GM21619 (cell line): Measurements from ENCODE around the gene ETS2.
A peak's percentile ranks its signal among the peaks of the same experiment; 100 is the strongest.

Experiments
- ATAC-seq: cut with Tn5 transposase; IDR thresholded peaks from one replicate; pipeline ENCODE4 v1.9.1; 2021; ENCODE audit not compliant: unreplicated experiment

ETS2 gene

DNA sequence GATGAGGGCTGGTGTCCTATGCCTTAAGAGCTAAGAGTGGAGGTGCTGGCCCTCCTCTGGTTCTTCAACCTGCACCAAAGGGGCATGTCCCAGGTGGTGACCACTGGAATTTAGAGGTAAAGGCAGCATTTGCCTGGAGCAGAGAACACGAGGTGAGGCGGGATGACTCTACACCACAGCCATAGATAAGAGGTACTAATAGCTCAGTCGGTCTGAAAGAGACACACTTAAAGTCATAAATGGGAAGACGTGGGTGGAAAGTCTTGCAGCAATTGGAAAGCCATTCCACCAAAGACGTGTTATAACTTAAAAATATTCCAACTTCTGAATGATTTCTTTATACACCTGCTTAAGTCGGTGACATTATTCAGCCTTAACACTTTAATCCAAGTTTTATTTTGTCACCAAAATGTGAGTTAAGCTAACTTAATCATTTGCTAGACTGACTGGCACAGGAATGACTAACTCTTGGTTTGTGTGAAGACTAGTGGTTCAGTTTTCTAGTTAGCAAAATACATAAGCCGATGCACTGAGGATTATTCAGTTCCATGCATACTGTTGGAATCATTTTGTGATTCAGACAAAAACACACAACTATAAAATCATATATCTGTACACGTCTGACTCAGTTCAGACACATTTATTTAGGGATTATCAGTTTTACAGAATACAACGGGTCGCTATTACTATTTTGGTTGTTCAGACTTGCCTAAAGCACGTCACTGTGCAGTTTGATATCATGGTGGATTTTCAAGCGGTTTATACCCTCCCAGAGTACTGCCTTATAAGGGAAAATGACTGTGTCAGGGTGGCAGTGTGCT lies 4.6 kb upstream of the ETS2 start:
- no peak for ATAC-seq

- ATAC-seq = no peak
These were observed 3.4 kb upstream of the ETS2 start for GRCh38 chr21:38802050-38803026.

DNA sequence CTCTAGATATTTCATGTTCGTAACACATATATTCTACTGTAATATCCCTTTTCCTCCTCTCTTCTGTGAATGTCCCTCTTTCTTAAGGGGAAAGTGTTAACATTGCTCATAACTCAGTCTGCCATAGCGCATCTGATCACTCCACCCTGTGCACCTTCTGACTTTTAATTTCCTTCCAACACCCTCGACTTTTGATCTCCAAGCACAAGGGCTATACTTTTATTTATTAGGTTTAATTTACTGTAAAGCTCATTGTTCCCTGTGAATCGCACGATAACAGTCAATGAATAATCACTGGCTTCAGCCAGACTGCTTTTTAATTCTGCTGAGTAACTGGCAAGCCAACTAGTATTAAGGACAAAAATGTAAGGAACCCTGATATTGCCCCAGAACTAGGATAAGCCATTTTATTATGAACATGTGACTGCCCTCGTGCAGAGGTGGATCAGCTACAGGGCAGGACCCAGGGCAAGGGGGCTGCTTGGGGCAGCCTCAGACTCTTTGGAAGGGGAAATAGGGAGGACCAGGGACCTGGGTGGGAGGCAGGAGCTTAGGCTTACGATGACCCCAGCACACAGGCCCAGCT lies 2.6 kb upstream of the ETS2 start:
- no peak for ATAC-seq

- no peak for ATAC-seq
These were observed 1.5 kb upstream of the ETS2 start for GRCh38 chr21:38804030-38804788.

DNA sequence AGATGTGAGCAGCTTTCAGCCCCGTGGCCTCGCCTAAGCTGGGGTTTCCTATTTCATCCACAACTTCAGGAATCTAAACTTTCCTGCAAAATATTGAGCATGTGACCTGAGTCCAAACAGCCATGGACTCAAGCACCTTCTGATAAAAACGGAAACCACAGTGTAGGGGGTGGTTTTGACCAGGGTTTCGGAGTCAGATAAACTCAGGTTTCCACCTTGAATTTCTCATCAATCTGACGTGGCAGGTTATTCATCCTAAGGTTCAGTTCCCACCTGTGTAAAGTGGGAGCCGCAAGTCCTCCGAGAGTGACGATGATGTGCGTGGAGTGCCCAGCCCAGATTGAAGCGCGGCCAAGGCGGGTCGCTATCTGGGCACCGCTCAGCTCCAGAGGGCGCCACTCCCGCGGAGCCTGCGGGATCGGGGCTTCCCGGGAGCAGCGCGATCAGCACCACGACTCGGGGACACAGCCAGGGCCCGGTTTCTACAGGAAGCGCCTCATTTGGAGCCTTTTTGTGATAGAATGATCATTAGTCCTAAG lies 871 bp upstream of the ETS2 start:
- peak; percentile 10 for ATAC-seq

GRCh38 chr21:38806153-38806941 lies 618 bp downstream of the ETS2 start:
- ATAC-seq = peak; percentile 18

DNA sequence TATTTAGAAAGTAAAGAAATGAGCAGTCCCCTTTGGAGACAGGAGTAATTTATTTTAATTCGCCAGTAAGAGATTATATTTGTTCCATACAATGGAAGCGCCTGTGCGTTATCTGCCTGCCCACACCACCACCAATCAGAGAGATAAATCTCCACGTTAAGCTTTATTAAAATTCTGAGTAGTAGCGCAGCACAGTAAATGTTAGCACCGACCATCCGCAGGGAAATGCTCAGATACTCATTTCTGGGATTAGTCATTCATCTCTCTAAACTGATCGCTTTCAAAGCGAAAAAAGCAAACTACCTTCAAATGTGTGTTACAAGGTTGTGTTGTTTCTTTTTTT lies 1.2 kb downstream of the ETS2 start:
- no peak for ATAC-seq

DNA sequence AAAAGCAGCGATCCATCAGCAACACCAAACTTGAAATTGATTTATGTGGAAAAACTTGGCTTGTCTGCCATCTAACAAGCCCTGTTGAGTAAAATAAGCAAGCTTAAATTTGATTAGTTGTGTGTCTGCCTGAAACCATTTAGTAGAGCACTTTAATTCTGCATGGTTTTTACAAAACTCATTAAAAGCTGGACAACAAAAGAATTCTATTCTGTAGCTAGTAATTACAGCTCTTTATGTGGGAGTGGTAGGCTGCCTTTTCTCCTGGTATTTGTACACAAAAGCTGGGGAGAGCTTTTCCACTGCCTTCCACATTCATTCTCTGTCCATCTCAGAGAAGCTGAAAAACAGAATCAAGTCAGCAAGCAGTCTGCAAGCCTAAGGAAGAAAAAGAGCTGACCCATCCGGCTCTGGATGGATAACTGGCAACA lies 1.7 kb downstream of the ETS2 start:
- ATAC-seq = no peak

- no peak for ATAC-seq
These were observed 2.3 kb downstream of the ETS2 start for GRCh38 chr21:38807986-38808385.

DNA sequence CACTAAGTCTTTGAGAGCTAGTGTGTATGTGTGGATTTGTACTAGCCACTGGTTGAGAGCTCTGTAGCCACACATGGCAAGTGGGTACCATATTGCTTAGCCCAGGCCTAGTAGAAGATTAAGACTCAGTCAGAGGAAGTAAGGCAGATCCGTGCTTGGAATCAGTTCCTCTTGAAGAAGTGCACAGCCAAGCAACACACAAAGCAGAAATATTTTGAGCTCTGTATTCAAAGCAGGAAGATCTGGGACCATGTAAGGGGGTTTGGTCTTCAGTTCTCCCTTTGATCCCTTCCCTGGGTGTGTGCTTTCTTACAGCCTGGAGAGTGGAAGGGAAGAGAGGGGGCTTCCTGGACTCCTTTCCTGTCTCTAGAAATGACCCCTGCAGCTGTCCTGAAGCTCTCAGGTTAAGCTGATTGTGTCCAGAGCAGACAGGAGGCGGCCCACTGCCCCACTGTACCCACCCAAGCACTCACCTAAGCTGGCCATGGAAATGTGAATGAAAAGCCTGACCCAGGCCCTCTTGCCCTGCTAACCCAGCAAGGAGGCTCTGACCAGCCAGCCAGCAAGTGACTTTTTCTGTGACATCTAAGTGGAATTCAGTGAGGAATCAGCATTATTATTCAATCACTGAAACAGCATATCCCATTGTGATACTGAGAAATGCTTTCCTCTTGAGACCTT lies 3.6 kb downstream of the ETS2 start:
- ATAC-seq = no peak

- ATAC-seq = no peak
These were observed 4.5 kb downstream of the ETS2 start for GRCh38 chr21:38810034-38810825.

GRCh38 chr21:38810826-38811164 lies 5.1 kb downstream of the ETS2 start:
- no peak for ATAC-seq

- ATAC-seq = no peak
These were observed 5.5 kb downstream of the ETS2 start for GRCh38 chr21:38811257-38811656.

DNA sequence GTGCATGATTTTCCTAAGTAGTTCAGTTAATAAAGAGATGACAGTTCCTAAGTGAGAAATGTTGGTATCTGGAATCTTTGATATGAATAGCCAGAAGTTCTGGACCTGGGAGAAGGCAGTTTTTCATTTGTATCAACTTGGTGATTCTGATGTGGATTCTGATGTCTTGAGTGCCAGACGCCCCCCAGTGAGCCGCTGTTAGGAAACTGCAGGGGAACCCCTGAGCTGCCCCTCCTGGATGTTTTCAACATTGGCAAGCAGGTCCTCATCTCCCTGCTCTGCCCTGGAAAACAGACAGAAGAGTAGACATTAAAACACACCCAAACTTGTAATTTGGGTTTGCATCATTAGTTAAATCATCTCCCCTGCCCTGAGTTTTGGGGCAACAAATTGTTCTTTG lies 7.4 kb downstream of the ETS2 start:
- ATAC-seq = no peak

GRCh38 chr21:38813547-38813946 lies 7.8 kb downstream of the ETS2 start:
- ATAC-seq = no peak

GRCh38 chr21:38814126-38815059 lies 8.7 kb downstream of the ETS2 start:
- ATAC-seq = no peak

- no peak for ATAC-seq
These were observed 9.3 kb downstream of the ETS2 start for GRCh38 chr21:38815060-38815405.
